Neural cell (in vitro differentiated cells): ENCODE data around the gene KLRD1. TPM values are rescaled to one million over a fixed set of nuclear protein-coding genes. Genes with fewer than 3 reads are reported as not detected.

ENCODE experiments used
- H2AFZ ChIP-seq: fragments of 200-600, 300-800 bp; sonication (generic), shearing (Covaris generic); 2 replicates; pipeline ENCODE4 v1.6.0; 2014; ENCODE audit warnings: low read depth, mild to moderate bottlenecking, antibody characterized with exemption, low read length, moderate library complexity
- H3F3A ChIP-seq: fragments of 200-600 bp; shearing (Covaris generic); 2 replicates; pipeline ENCODE4 v1.6.1; 2016; ENCODE audit warnings: mild to moderate bottlenecking, moderate library complexity, mixed read lengths, antibody characterized with exemption, low read length; ENCODE audit not compliant: insufficient read depth, poor library complexity, severe bottlenecking
- H3K27ac ChIP-seq: fragments of 200-600, 300-800 bp; sonication (generic), shearing (Covaris generic); 2 replicates; pipeline ENCODE4 v1.5.1; 2014; ENCODE audit warnings: mild to moderate bottlenecking, low read length, moderate library complexity
- H3K27me3 ChIP-seq: fragments of 300-800, 200-600 bp; sonication (generic), shearing (Covaris generic); 2 replicates; pipeline ENCODE4 v1.6.0; 2014; ENCODE audit warnings: mild to moderate bottlenecking, low read depth, low read length, moderate library complexity; ENCODE audit not compliant: insufficient read depth
- H3K36me3 ChIP-seq: fragments of 300-800, 200-600 bp; sonication (generic), shearing (Covaris generic); 2 replicates; pipeline ENCODE4 v1.5.1; 2014; ENCODE audit warnings: mild to moderate bottlenecking, antibody characterized with exemption, low read length, moderate library complexity; ENCODE audit not compliant: insufficient read depth
- H3K4me2 ChIP-seq: fragments of 300-800, 200-600 bp; sonication (generic), shearing (Covaris generic); 2 replicates; pipeline ENCODE4 v1.6.0; 2014; ENCODE audit warnings: mild to moderate bottlenecking, low read length
- H3K4me3 ChIP-seq: fragments of 300-800, 200-600 bp; sonication (generic), shearing (Covaris generic); 2 replicates; pipeline ENCODE4 v1.5.1; 2014; ENCODE audit warnings: mild to moderate bottlenecking, low read length, moderate library complexity
- H3K79me2 ChIP-seq: fragments of 200-600 bp; shearing (Covaris generic); replicated peaks from 2 replicates; pipeline ENCODE4 v1.6.0; 2014; ENCODE audit warnings: mild to moderate bottlenecking, low read length, moderate library complexity; ENCODE audit not compliant: insufficient read depth
- H3K9ac ChIP-seq: fragments of 300-800, 200-600 bp; sonication (generic), shearing (Covaris generic); 2 replicates; pipeline ENCODE4 v1.6.1; 2016; ENCODE audit warnings: mild to moderate bottlenecking, low read length, mixed read lengths
- H3K9me2 ChIP-seq: fragments of 200-600 bp; shearing (Covaris generic); 2 replicates; pipeline ENCODE4 v1.6.1; 2016; ENCODE audit warnings: mild to moderate bottlenecking, low read length, mixed read lengths; ENCODE audit not compliant: insufficient read depth
- H3K9me3 ChIP-seq: fragments of 200-600, 300-800 bp; sonication (generic), shearing (Covaris generic); 2 replicates; pipeline ENCODE4 v1.6.1; 2016; ENCODE audit warnings: mild to moderate bottlenecking, mixed run types, low read length, moderate library complexity, mixed read lengths
- H4K20me1 ChIP-seq: fragments of 200-600 bp; shearing (Covaris generic); 2 replicates; pipeline ENCODE4 v1.6.1; 2016; ENCODE audit warnings: mild to moderate bottlenecking, mixed run types; ENCODE audit not compliant: insufficient read depth
- EP300 ChIP-seq: fragments of 450-650 bp; conservative IDR thresholded peaks from 2 replicates; pipeline ENCODE4 v1.6.1; 2014; ENCODE audit warnings: antibody characterized with exemption, mild to moderate bottlenecking, moderate library complexity; ENCODE audit not compliant: poor library complexity, severe bottlenecking
- EZH2 ChIP-seq: fragments of 200-600, 300-800 bp; shearing (Covaris generic), sonication (generic); IDR thresholded peaks from 2 replicates; pipeline ENCODE4 v1.6.1; 2014; ENCODE audit warnings: antibody characterized with exemption, low read length, borderline replicate concordance, mild to moderate bottlenecking; ENCODE audit not compliant: insufficient read depth, poor library complexity, severe bottlenecking
- MXI1 ChIP-seq: fragments of 450-650 bp; conservative IDR thresholded peaks from 2 replicates; pipeline ENCODE4 v1.6.1; 2014; ENCODE audit warnings: antibody characterized with exemption, mild to moderate bottlenecking; ENCODE audit not compliant: poor library complexity, severe bottlenecking
- POLR2AphosphoS5 ChIP-seq: IDR thresholded peaks from 2 replicates; pipeline ENCODE4 v1.6.1; 2012
- RAD21 ChIP-seq: fragments of 450-650 bp; conservative IDR thresholded peaks from 2 replicates; pipeline ENCODE4 v1.6.1; 2014; ENCODE audit warnings: antibody characterized with exemption, mild to moderate bottlenecking, moderate library complexity
- SMC3 ChIP-seq: fragments of 450-650 bp; conservative IDR thresholded peaks from 2 replicates; pipeline ENCODE4 v1.6.1; 2014; ENCODE audit warnings: antibody characterized with exemption, mild to moderate bottlenecking, moderate library complexity; ENCODE audit not compliant: poor library complexity
- TAF1 ChIP-seq: IDR thresholded peaks from 2 replicates; pipeline ENCODE4 v1.6.1; 2012; ENCODE audit warnings: low read depth
- polyA plus RNA-seq: library from polyadenylated mRNA; depleted of rRNA; stranded (reverse); fragments of >200 nt; gene quantifications from 2 replicates; pipeline ENCODE4 v1.2.3, GENCODE V29; 2014
- TF ChIP-seq, protein P1 (sequence below): fragments of 450-650 bp; IDR thresholded peaks from 2 replicates; pipeline ENCODE4 v1.5.1; 2014; ENCODE audit warnings: antibody characterized with exemption, mild to moderate bottlenecking, moderate library complexity; ENCODE audit not compliant: poor library complexity, severe bottlenecking
- TF ChIP-seq, protein P2 (sequence below): IDR thresholded peaks from 2 replicates; pipeline ENCODE4 v1.6.1; 2012; ENCODE audit warnings: borderline replicate concordance

KLRD1 gene
- polyA plus RNA-seq, 1 donor from 2014 or later, result 0.52 TPM

DNA sequence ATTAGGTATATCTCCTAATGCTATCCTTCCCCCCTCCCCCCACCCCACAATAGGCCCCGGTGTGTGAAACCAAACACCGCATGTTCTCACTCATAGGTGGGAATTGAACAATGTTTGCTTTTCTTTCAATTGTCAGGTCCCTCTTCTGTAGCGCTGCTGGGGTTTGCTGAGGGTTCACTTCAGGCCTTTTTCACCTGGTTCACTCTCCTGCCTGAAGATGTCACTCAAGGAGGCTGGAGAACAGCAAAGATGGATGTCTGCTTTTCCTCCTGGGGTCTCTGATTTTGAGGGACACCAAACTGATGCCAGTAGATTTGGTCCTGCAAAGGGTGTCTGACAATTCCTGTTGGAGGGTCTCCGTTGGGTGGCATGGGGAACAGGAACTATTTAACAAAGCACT, 46.4 kb downstream of the KLRD1 start:
- Histone ChIP-seq H3K79me2 (no peaks in the 10 kb centered on the region), H3K9me3 (no peaks in the 10 kb centered on the region), H4K20me1 (no peaks in the 10 kb centered on the region), H3K4me3 (no peak overlapping the region), H3K9ac (no peak overlapping the region), H3F3A (no peaks in the 10 kb centered on the region), H3K27me3 (no peaks in the 10 kb centered on the region), H3K27ac (no peak overlapping the region), H2AFZ (no peak overlapping the region), H3K9me2 (no peaks in the 10 kb centered on the region), H3K4me2 (no peak overlapping the region), H3K36me3 (no peaks in the 10 kb centered on the region)
- TF ChIP-seq, protein P1, sequence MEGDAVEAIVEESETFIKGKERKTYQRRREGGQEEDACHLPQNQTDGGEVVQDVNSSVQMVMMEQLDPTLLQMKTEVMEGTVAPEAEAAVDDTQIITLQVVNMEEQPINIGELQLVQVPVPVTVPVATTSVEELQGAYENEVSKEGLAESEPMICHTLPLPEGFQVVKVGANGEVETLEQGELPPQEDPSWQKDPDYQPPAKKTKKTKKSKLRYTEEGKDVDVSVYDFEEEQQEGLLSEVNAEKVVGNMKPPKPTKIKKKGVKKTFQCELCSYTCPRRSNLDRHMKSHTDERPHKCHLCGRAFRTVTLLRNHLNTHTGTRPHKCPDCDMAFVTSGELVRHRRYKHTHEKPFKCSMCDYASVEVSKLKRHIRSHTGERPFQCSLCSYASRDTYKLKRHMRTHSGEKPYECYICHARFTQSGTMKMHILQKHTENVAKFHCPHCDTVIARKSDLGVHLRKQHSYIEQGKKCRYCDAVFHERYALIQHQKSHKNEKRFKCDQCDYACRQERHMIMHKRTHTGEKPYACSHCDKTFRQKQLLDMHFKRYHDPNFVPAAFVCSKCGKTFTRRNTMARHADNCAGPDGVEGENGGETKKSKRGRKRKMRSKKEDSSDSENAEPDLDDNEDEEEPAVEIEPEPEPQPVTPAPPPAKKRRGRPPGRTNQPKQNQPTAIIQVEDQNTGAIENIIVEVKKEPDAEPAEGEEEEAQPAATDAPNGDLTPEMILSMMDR, result no peak
- TF ChIP-seq RAD21 (no peak), SMC3 (no peak), POLR2AphosphoS5 (no peak), MXI1 (no peak), EP300 (no peak), EZH2 (no peak), TAF1 (no peak)
- TF ChIP-seq, protein P2, sequence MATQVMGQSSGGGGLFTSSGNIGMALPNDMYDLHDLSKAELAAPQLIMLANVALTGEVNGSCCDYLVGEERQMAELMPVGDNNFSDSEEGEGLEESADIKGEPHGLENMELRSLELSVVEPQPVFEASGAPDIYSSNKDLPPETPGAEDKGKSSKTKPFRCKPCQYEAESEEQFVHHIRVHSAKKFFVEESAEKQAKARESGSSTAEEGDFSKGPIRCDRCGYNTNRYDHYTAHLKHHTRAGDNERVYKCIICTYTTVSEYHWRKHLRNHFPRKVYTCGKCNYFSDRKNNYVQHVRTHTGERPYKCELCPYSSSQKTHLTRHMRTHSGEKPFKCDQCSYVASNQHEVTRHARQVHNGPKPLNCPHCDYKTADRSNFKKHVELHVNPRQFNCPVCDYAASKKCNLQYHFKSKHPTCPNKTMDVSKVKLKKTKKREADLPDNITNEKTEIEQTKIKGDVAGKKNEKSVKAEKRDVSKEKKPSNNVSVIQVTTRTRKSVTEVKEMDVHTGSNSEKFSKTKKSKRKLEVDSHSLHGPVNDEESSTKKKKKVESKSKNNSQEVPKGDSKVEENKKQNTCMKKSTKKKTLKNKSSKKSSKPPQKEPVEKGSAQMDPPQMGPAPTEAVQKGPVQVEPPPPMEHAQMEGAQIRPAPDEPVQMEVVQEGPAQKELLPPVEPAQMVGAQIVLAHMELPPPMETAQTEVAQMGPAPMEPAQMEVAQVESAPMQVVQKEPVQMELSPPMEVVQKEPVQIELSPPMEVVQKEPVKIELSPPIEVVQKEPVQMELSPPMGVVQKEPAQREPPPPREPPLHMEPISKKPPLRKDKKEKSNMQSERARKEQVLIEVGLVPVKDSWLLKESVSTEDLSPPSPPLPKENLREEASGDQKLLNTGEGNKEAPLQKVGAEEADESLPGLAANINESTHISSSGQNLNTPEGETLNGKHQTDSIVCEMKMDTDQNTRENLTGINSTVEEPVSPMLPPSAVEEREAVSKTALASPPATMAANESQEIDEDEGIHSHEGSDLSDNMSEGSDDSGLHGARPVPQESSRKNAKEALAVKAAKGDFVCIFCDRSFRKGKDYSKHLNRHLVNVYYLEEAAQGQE, result no peak

DNA sequence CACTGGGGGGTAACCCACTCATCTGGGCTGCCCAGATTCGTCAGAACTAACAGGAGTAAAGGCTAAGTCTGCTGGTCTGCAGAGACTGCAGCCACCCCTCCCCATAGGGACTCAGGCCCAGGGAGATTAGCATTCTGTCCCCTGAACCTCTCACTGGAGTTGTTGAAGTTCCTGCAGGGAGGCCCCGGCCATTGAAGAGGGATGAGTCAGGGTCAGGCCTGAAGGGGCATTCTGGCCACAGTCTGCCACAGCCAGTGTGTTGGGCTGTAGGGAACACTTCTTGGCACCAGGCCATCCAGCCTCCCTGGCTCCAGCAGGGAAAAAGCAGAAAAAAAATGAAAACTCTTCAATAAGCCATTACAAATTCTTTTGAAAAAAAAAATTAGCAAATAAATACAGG, 46.8 kb downstream of the KLRD1 start:
- Histone ChIP-seq H3K79me2 (no peaks in the 10 kb centered on the region), H2AFZ (no peak overlapping the region), H3K27ac (no peak overlapping the region), H3K9me3 (no peaks in the 10 kb centered on the region), H3K9me2 (no peaks in the 10 kb centered on the region), H3K27me3 (no peaks in the 10 kb centered on the region), H3K36me3 (no peaks in the 10 kb centered on the region), H3K9ac (no peak overlapping the region), H4K20me1 (no peaks in the 10 kb centered on the region), H3K4me2 (no peak overlapping the region), H3F3A (no peaks in the 10 kb centered on the region), H3K4me3 (no peak overlapping the region)
- TF ChIP-seq POLR2AphosphoS5, result no peak
- no peak for TF ChIP-seq TAF1

DNA sequence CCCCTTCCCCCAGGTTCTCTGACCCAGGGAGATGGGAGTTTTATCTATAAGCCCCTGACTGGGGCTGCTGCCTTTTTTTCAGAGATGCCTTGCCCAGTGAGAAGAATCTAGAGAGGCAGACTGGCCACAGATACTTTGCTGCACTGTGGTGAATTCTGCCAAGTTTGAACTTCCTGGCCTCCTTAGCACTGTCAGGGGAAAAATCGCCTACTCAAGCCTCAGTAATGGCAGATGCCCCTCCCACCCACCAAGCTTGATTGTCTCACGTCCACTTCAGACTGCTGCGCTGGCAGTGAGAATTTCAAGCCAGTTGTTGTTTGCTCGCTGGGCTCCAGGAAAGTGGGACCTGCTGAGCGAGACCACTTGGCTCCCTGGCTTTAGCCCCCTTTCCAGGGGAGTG, 50.5 kb downstream of the KLRD1 start:
- H3K4me2 ChIP-seq, result no peak overlapping the region
- H3K36me3 ChIP-seq, result no peaks in the 10 kb centered on the region
- no peak overlapping the region for H2AFZ ChIP-seq
- H3K4me3 ChIP-seq, result no peak overlapping the region
- no peaks in the 10 kb centered on the region for H3K27me3 ChIP-seq
- no peaks in the 10 kb centered on the region for H3K9me2 ChIP-seq
- no peak for TF ChIP-seq SMC3
- TF ChIP-seq TAF1, result no peak
- TF ChIP-seq EZH2, result no peak
- no peak for TF ChIP-seq MXI1
- no peak for TF ChIP-seq RAD21
- TF ChIP-seq POLR2AphosphoS5, result no peak
- TF ChIP-seq, protein P2, result no peak
- TF ChIP-seq EP300, result no peak
- TF ChIP-seq, protein P1, result no peak
- H3K27ac ChIP-seq, result no peak overlapping the region
- no peak overlapping the region for H3K9ac ChIP-seq
- no peaks in the 10 kb centered on the region for H4K20me1 ChIP-seq
- no peaks in the 10 kb centered on the region for H3F3A ChIP-seq
- no peaks in the 10 kb centered on the region for H3K79me2 ChIP-seq
- H3K9me3 ChIP-seq, result no peaks in the 10 kb centered on the region
